Stimulated activated CD4-positive, alpha-beta T cell treated with anti-CD3 and anti-CD28 coated beads, TNF-alpha, amount 100 ng/mL, for 48 hours (primary cell): Measurements from ENCODE around the gene GNG7.
"Not testable (repeated sequence)": the region's sequence is repeated elsewhere in the genome, so short reads cannot be mapped to it uniquely, and the experiment has no call there.

Experiments
- DNase-seq, 3 donors: peaks; one replicate each; pipeline ENCODE4 v3.0.0-alpha.2; 2020; ENCODE audit warnings: low read depth in 3 of 3

The GNG7 gene

GRCh38 chr19:2534423-2535013 lies 168.0 kb downstream of the GNG7 start:
- no peak for DNase-seq

GRCh38 chr19:2533686-2534422 lies 168.6 kb downstream of the GNG7 start:
- DNase-seq: no peak

DNA sequence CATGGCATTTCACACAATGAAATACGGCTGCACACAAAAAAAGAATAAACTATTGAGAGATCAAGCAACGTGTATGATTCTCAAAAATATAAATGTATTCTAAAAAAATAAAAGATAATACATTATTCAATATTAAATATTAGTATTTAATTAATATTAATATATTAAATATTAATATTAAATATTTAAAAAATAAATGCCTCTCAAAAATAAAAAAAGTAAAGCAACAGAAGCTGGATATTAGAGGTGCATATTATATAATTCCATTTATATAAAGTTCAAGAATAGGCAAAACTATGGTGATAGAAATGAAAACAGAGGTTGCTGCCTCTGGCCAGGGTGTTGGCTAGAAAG lies 169.4 kb downstream of the GNG7 start:
- DNase-seq: no peak

DNA sequence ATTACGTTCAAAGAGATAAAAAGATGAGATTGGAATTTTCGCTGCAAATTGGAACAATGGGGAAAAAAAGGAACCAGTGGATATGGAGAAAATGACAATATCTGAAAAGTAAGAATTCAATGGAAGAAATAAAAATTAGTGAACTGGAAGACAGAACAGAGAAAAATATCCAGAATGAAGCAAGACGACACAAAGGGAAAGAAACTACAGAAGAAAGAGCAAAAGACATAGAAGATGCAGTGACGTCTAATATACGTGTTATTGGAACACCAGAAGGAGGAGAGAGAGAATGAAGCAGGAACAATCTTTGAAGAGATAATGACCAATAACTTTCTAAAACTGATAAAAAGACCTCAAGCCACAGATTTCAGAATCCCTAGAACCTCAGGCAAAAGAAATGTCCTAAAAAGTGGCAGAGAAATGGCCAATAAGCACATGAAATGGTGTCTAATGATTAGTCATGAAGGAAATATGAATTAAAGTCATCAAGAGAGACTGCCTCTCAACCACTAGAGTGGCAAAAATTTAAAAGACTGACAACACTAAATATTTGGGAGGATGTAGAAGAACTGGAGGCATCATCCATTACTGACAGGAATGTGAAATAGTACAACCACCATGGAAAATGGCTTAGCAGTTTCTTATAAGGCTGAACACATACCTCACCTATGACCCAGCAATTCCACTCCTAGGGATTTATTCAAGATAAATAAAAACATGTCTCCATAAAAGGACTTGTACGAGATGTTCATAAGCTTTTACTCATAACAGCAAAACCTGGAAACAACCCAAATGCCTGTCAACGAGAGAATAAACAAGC lies 170.0 kb downstream of the GNG7 start:
- no peak for DNase-seq

GRCh38 chr19:2529942-2530341 lies 172.6 kb downstream of the GNG7 start:
- not testable (repeated sequence) for DNase-seq

GRCh38 chr19:2529473-2529918 lies 173.0 kb downstream of the GNG7 start:
- no peak for DNase-seq

GRCh38 chr19:2528675-2529101 lies 173.8 kb downstream of the GNG7 start:
- DNase-seq: no peak

GRCh38 chr19:2527686-2528085 lies 174.8 kb downstream of the GNG7 start:
- no peak for DNase-seq

- no peak for DNase-seq
Measured at GRCh38 chr19:2527171-2527570, 175.3 kb downstream of the GNG7 start.

DNA sequence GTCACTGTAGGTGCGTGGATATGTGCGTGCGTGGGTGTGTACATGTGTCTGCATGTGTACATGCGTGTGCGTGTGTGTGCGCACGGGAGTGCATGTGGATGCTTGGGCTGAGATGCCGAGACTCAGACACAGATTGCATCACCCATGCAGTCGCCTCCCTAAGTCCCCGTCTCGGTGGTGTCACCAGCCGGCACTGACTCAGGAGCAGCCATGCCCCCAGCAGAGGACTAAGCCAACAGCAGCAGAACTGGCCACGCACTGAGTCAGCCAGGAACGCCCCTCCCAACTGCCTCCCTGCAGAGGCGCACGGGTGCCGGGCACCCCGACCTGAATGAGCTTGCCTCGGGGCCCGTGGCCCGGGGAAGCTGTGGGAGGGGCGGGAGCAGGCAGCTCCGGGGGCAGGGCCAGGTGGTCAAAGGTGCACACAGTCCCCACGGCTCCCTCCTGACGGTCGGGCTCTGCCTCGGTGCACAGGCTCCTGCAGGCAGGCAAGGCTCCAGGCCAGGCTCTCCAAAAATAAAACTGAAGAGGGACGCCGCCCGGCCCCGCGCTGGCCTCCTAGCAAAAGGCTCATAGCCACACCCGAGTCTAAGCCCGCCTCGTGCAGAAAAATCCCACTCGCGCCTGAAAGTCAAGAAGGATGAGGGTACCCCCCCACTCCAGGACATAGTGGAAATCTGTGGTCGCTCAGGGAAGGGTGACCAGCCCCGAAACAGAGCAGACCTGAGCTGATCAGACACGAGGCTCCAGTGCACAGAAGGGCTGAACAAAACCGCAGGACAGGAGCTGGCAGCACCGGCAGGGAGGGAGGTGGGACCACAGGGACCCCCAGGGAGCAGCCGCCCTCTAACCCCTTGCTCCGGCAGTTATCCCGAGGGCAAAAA lies 177.4 kb downstream of the GNG7 start:
- no peak for DNase-seq

DNA sequence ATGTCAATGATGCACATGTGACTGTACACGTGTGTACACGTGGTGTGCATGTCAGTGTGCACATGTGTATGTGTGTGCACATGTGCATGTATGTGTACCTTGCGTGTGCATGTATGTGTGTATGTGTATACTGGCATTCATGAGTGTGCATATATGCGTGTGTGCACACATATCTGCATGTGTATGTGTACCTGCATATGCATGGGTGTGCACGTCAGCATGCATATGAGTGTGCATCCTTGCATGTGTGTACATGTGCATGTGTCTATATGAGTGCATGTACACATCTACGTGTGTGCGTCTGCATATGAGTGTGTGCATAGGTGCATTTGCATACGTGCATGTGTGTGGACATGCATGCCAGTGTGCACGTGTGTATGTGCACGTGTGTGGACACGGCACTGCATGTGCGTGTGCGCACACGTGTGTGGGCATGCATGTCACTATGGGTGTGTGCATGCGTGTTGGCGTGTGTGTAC lies 178.1 kb downstream of the GNG7 start:
- no peak for DNase-seq

GRCh38 chr19:2523630-2524311 lies 178.7 kb downstream of the GNG7 start:
- no peak for DNase-seq

DNA sequence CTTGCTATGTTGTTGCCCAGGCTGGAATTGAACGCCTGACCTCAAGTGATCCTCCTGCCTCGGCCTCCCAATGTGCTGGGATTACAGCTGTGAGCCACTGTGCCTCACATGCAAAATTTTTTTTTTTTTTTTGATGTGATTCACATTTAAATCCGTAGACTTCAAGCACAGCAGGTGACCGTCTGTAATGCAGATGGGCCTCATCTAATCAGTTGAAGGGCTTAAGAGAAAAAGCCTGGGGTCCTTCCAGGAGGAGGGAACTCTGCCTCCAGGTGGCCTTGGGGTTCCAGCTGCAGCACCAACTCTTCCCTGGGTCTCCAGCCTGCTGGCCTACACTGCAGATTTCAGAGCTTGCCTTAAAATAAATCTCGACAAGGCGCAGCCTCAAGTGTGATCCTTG lies 183.0 kb downstream of the GNG7 start:
- DNase-seq: no peak

- not testable (repeated sequence) for DNase-seq
Measured at GRCh38 chr19:2518856-2519255, 183.6 kb downstream of the GNG7 start.

- DNase-seq: no peak
Measured at GRCh38 chr19:2517881-2518601, 184.5 kb downstream of the GNG7 start.

- DNase-seq: no peak
Measured at GRCh38 chr19:2516727-2517126, 185.8 kb downstream of the GNG7 start.

GRCh38 chr19:2514981-2515518 lies 187.4 kb downstream of the GNG7 start:
- no peak for DNase-seq

DNA sequence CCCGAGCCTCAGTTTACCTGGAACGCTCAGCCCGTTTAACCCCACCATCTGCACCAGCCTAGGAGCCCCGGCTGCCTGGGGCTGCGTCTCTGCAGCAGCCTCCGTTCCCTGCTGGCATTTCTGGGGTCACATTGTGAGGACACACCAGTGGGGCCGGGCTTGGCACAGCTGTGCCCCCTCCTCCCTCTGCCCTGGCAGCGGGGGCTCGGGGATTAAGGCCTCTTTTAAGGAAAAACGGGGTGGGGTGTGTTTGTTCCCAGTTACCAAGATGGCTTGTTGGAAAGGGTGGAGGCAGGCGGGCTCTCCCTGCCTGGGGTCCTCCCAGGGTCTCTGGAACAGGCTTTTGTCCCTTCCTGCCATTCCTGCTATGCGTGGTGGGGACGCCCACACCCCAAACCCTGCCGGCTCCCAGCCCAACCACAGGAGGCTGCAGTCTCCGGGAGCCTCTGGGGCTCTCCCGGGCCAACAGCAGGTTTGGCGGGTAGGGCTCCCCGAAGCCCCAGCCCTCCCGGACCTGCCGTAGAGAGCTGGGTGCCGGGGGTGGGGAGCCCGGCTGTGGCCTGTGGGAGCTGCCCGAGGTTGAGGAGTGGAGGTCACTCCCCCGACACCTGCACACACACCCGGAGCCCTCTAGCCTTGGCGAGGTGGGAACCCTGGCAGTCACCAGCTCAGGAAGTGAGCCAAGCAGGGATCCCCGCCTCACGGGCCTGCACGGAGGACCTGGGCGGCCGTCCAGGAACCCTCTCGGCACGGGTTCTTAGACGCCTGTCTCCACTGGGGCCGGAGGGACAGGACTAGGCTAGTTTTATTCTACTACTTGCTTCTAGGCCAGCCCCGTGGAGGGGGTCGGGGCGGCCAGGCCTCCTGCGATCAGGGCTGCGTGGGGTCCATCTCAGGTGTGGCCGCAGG lies 189.7 kb downstream of the GNG7 start:
- DNase-seq: no peak

DNA sequence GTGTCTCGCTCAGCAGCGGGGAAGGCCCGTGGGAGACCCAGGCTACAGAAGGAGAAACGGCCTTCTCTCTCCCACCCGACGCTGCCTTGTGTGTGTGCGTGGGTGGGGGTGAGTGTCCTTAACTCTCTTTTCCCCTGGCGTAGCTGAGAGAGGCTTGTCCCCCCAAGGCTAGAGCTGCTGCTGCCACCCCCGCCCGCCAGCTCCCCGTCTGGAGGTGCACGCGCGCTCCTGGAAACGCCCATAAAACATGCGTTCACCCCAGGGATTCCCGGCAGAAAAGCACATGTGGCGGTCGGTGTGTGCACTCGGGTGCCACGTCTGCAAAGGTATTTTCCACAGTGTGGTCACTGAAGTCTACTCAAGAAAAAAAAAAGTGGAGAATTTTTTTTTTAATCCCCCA lies 190.5 kb downstream of the GNG7 start:
- DNase-seq: no peak
